Hepatocyte (in vitro differentiated cells): ENCODE data around the gene CLCN4. TPM values are rescaled to one million over a fixed set of nuclear protein-coding genes. Genes with fewer than 3 reads are reported as not detected.

Source experiments
- DNase-seq: peaks from one replicate; pipeline ENCODE4 v3.0.0-alpha.2; 2016; ENCODE audit warnings: low spot score
- H2AFZ ChIP-seq: fragments of 200-600 bp; sonication (generic); 2 replicates; pipeline ENCODE4 v1.6.0; 2016; ENCODE audit warnings: antibody characterized with exemption, mild to moderate bottlenecking
- H3K27ac ChIP-seq: fragments of 200-600 bp; sonication (generic); 2 replicates; pipeline ENCODE4 v1.5.1; 2016; ENCODE audit warnings: mild to moderate bottlenecking
- H3K27me3 ChIP-seq: fragments of 200-600 bp; sonication (generic); 2 replicates; pipeline ENCODE4 v1.6.1; 2016
- H3K36me3 ChIP-seq: fragments of 200-600 bp; sonication (generic); replicated peaks from 2 replicates; pipeline ENCODE4 v1.5.1; 2016; ENCODE audit warnings: low read depth; ENCODE audit not compliant: insufficient read depth
- H3K4me1 ChIP-seq: fragments of 200-600 bp; sonication (generic); 2 replicates; pipeline ENCODE4 v1.5.1; 2016; ENCODE audit warnings: mild to moderate bottlenecking, moderate library complexity; ENCODE audit not compliant: insufficient read depth
- H3K4me2 ChIP-seq: fragments of 200-600 bp; sonication (generic); 2 replicates; pipeline ENCODE4 v1.6.0; 2016
- H3K4me3 ChIP-seq: fragments of 200-600 bp; sonication (generic); 2 replicates; pipeline ENCODE4 v1.5.1; 2016; ENCODE audit warnings: mild to moderate bottlenecking
- H3K79me2 ChIP-seq: fragments of 200-600 bp; sonication (generic); 2 replicates; pipeline ENCODE4 v1.6.0; 2017; ENCODE audit warnings: mild to moderate bottlenecking
- H3K9me2 ChIP-seq: fragments of 200-600 bp; sonication (generic); replicated peaks from 2 replicates; pipeline ENCODE4 v1.6.0; 2017; ENCODE audit warnings: mild to moderate bottlenecking; ENCODE audit not compliant: insufficient read depth
- H3K9me3 ChIP-seq: fragments of 200-600 bp; sonication (generic); 2 replicates; pipeline ENCODE4 v1.5.1; 2016; ENCODE audit warnings: low read depth, mild to moderate bottlenecking
- H4K20me1 ChIP-seq: fragments of 200-600 bp; sonication (generic); 2 replicates; pipeline ENCODE4 v1.6.0; 2016; ENCODE audit warnings: mild to moderate bottlenecking; ENCODE audit not compliant: insufficient read depth, poor library complexity, severe bottlenecking
- CTCF ChIP-seq: fragments of 200-600 bp; sonication (generic); IDR thresholded peaks from 2 replicates; pipeline ENCODE4 v1.5.1; 2016; ENCODE audit warnings: antibody characterized with exemption, mild to moderate bottlenecking; ENCODE audit not compliant: poor library complexity
- EZH2 ChIP-seq: fragments of 200-600 bp; sonication (generic); IDR thresholded peaks from 2 replicates; pipeline ENCODE4 v1.6.1; 2016; ENCODE audit warnings: antibody characterized with exemption, mild to moderate bottlenecking, borderline replicate concordance
- EZH2phosphoT487 ChIP-seq: fragments of 200-600 bp; sonication (generic); IDR thresholded peaks from one replicate; pipeline ENCODE4 v1.6.1; 2018; ENCODE audit warnings: antibody characterized with exemption, mild to moderate bottlenecking, low read depth, moderate library complexity; ENCODE audit not compliant: unreplicated experiment, severe bottlenecking
- WGBS: methylation state at CpG from one replicate; pipeline ENCODE4 v1.1.6; 2016; ENCODE audit warnings: low lambda C conversion rate; ENCODE audit errors: missing lambda C conversion rate; 5-methylcytosine and 5-hydroxymethylcytosine counted together
- polyA plus RNA-seq: library from polyadenylated mRNA; unstranded; fragments of >200 nt; fragmentation: Nextera tagmentation; extraction: Ambion mirVana; gene quantifications from 2 replicates; pipeline ENCODE4 v1.2.1, GENCODE V29; 2016
- total RNA-seq: library from RNA; depleted of rRNA; stranded (reverse); fragments of >200 nt; gene quantifications from 2 replicates; pipeline ENCODE4 v1.2.3, GENCODE V29; 2014

CLCN4 gene
- total and polyA plus RNA-seq, 2 experiments from 2014 or later = 2.2 to 3.8 TPM

GRCh38 chrX:10117864-10118377 lies 38.9 kb upstream of the CLCN4 start:
- no peak for DNase-seq
- no peaks in the 10 kb centered on the region for H3K9me2 ChIP-seq
- H3K9me3 ChIP-seq = peaks cover 6% of the 10 kb centered on the region
- TF ChIP-seq CTCF (no peak), EZH2 (no peak), EZH2phosphoT487 (no peak)
- WGBS = 95% methylated on average over 9 of the region's 9 CpGs
- no peaks in the 10 kb centered on the region for H3K36me3 ChIP-seq
- H3K27me3 ChIP-seq = no peaks in the 10 kb centered on the region
- no peak overlapping the region for H2AFZ ChIP-seq
- no peak overlapping the region for H3K27ac ChIP-seq
- no peak overlapping the region for H3K4me3 ChIP-seq
- no peak overlapping the region for H3K4me2 ChIP-seq
- H3K79me2 ChIP-seq = no peaks in the 10 kb centered on the region
- H4K20me1 ChIP-seq = no peaks in the 10 kb centered on the region
- no peaks in the 10 kb centered on the region for H3K4me1 ChIP-seq

- DNase-seq = no peak
- Histone ChIP-seq H3K79me2 (no peaks in the 10 kb centered on the region), H3K9me3 (peaks cover 6% of the 10 kb centered on the region), H3K4me1 (no peaks in the 10 kb centered on the region), H3K27me3 (no peaks in the 10 kb centered on the region), H3K36me3 (no peaks in the 10 kb centered on the region), H4K20me1 (no peaks in the 10 kb centered on the region), H2AFZ (no peak overlapping the region), H3K4me3 (no peak overlapping the region), H3K4me2 (no peak overlapping the region), H3K9me2 (no peaks in the 10 kb centered on the region), H3K27ac (no peak overlapping the region)
- no peak for TF ChIP-seq EZH2phosphoT487
- no peak for TF ChIP-seq EZH2
- TF ChIP-seq CTCF = no peak
- 88% methylated on average over 4 of the region's 4 CpGs for WGBS
Observed at GRCh38 chrX:10118530-10118929, 38.2 kb upstream of the CLCN4 start.

GRCh38 chrX:10119399-10119990 lies 37.3 kb upstream of the CLCN4 start:
- Histone ChIP-seq H3K9me2 (no peaks in the 10 kb centered on the region), H2AFZ (no peak overlapping the region), H3K4me2 (no peak overlapping the region), H3K4me1 (no peaks in the 10 kb centered on the region), H3K27ac (no peak overlapping the region), H3K36me3 (no peaks in the 10 kb centered on the region), H3K27me3 (no peaks in the 10 kb centered on the region), H4K20me1 (no peaks in the 10 kb centered on the region), H3K79me2 (no peaks in the 10 kb centered on the region), H3K9me3 (peaks cover 6% of the 10 kb centered on the region), H3K4me3 (no peak overlapping the region)
- WGBS = 21% methylated on average over 16 of the region's 16 CpGs
- DNase-seq = peak; percentile 90
- TF ChIP-seq CTCF = peak; percentile 100
- no peak for TF ChIP-seq EZH2
- no peak for TF ChIP-seq EZH2phosphoT487

- Histone ChIP-seq H3K27me3 (no peaks in the 10 kb centered on the region), H3K4me3 (no peak overlapping the region), H3K36me3 (no peaks in the 10 kb centered on the region), H3K9me3 (peaks cover 6% of the 10 kb centered on the region), H3K27ac (no peak overlapping the region), H3K79me2 (no peaks in the 10 kb centered on the region), H4K20me1 (no peaks in the 10 kb centered on the region), H3K9me2 (no peaks in the 10 kb centered on the region), H2AFZ (no peak overlapping the region), H3K4me1 (no peaks in the 10 kb centered on the region), H3K4me2 (no peak overlapping the region)
- WGBS = 87% methylated on average over 8 of the region's 8 CpGs
- TF ChIP-seq CTCF (no peak), EZH2 (no peak), EZH2phosphoT487 (no peak)
- no peak for DNase-seq
Observed at GRCh38 chrX:10120331-10120730, 36.4 kb upstream of the CLCN4 start.
